ENCODE measurements around the gene ARID1B.

Gene ARID1B

DNA sequence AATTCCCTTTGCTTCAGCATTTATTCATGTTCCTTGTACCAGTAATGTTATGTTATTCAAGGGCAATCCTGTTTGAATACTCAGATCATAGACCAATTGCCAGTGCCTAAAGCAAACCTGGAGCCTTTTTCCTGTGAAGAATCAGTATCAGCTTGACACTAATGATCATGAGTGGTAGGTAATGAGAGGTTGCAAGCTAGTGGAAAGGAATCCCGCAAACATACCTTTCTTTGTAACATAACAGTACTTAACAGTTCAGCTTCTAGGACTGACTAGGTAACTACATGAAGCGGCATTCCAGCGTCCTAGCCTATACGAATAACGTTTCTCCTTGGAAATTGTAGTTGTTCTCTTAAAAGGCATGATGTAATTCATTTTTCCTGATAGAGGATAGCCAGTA is 292.4 kb downstream of the ARID1B start:
- Histone ChIP-seq H3K4me3 (ENCODE audit: insufficient read depth, low read depth, low read length, poor library complexity, severe bottlenecking) (no peak overlapping the region), H3K27ac (ENCODE audit: insufficient read depth, low read length, poor library complexity, severe bottlenecking) (no peak overlapping the region), H3K9me3 (ENCODE audit: control insufficient read depth, low read length) (no peaks in the 10 kb centered on the region), H3K4me1 (ENCODE audit: control insufficient read depth, insufficient read depth, low read length, poor library complexity, severe bottlenecking) (no peaks in the 10 kb centered on the region), H3K36me3 (ENCODE audit: control insufficient read depth, insufficient read depth, low read length) (no peaks in the 10 kb centered on the region), H3K27me3 (replicated peaks; ENCODE audit: control insufficient read depth, insufficient read depth, low read length, poor library complexity, severe bottlenecking) (no peaks in the 10 kb centered on the region)
- no peak for DNase-seq

DNA sequence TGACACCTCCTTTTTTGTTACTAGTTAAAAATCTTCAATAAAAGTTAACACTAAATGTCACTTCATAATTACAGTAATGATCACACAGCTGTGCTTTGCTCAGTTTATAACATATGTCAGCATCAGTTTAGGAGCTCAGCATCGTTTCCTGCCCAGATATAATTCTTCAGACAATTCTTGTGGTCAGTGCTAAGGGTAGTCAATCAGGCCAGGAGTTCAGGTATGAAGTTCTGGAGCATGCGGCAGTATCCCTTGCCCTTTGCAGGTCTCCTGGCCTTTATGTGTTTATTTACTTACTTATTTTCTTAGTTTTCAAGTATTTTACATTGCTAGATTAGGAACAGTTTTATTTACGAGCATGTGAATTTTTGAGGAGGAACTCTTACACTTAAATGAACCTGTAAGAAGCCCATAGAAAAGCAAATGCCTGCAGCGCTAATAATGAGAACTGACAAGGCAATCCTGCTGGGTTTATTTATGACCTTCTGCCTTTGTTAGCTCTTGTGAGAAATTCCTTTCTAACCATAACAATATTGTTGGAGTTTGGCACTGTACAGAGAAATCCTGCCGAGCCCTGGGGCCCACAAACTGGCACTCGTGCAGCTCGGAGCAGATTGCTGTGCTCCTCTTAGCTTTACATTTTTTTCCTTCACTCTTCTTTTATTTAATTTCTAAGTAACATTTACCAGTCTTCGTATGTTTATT is 293.4 kb downstream of the ARID1B start:
- Histone ChIP-seq H3K36me3 (ENCODE audit: control insufficient read depth, insufficient read depth, low read length) (no peaks in the 10 kb centered on the region), H3K27me3 (replicated peaks; ENCODE audit: control insufficient read depth, insufficient read depth, low read length, poor library complexity, severe bottlenecking) (no peaks in the 10 kb centered on the region)

GRCh38 chr6:157072128-157072527 is 294.9 kb downstream of the ARID1B start:
- H3K27me3 ChIP-seq (replicated peaks; ENCODE audit: control insufficient read depth, insufficient read depth, low read length, poor library complexity, severe bottlenecking): no peaks in the 10 kb centered on the region
- no peak for DNase-seq
- no peak overlapping the region for H3K27ac ChIP-seq (ENCODE audit: insufficient read depth, low read length, poor library complexity, severe bottlenecking)
- H3K9me3 ChIP-seq (ENCODE audit: control insufficient read depth, low read length): no peaks in the 10 kb centered on the region
- H3K4me3 ChIP-seq (ENCODE audit: insufficient read depth, low read depth, low read length, poor library complexity, severe bottlenecking): no peak overlapping the region
- H3K36me3 ChIP-seq (ENCODE audit: control insufficient read depth, insufficient read depth, low read length): no peaks in the 10 kb centered on the region
- no peaks in the 10 kb centered on the region for H3K4me1 ChIP-seq (ENCODE audit: control insufficient read depth, insufficient read depth, low read length, poor library complexity, severe bottlenecking)

More for the DNA sequence above, 293.4 kb downstream of the ARID1B start:
- H3K4me1 ChIP-seq (ENCODE audit: control insufficient read depth, insufficient read depth, low read length, poor library complexity, severe bottlenecking): no peaks in the 10 kb centered on the region
- no peak overlapping the region for H3K27ac ChIP-seq (ENCODE audit: insufficient read depth, low read length, poor library complexity, severe bottlenecking)
- no peaks in the 10 kb centered on the region for H3K9me3 ChIP-seq (ENCODE audit: control insufficient read depth, low read length)
- no peak for DNase-seq
- no peak overlapping the region for H3K4me3 ChIP-seq (ENCODE audit: insufficient read depth, low read depth, low read length, poor library complexity, severe bottlenecking)

GRCh38 chr6:157073596-157073995 is 296.4 kb downstream of the ARID1B start:
- Histone ChIP-seq H3K36me3 (ENCODE audit: control insufficient read depth, insufficient read depth, low read length) (no peaks in the 10 kb centered on the region), H3K9me3 (ENCODE audit: control insufficient read depth, low read length) (no peaks in the 10 kb centered on the region), H3K4me1 (ENCODE audit: control insufficient read depth, insufficient read depth, low read length, poor library complexity, severe bottlenecking) (no peaks in the 10 kb centered on the region), H3K27me3 (replicated peaks; ENCODE audit: control insufficient read depth, insufficient read depth, low read length, poor library complexity, severe bottlenecking) (no peaks in the 10 kb centered on the region), H3K4me3 (ENCODE audit: insufficient read depth, low read depth, low read length, poor library complexity, severe bottlenecking) (no peak overlapping the region), H3K27ac (ENCODE audit: insufficient read depth, low read length, poor library complexity, severe bottlenecking) (no peak overlapping the region)
- DNase-seq: no peak

- Histone ChIP-seq H3K27me3 (replicated peaks; ENCODE audit: control insufficient read depth, insufficient read depth, low read length, poor library complexity, severe bottlenecking) (no peaks in the 10 kb centered on the region), H3K9me3 (ENCODE audit: control insufficient read depth, low read length) (no peaks in the 10 kb centered on the region), H3K27ac (ENCODE audit: insufficient read depth, low read length, poor library complexity, severe bottlenecking) (no peak overlapping the region), H3K4me1 (ENCODE audit: control insufficient read depth, insufficient read depth, low read length, poor library complexity, severe bottlenecking) (no peaks in the 10 kb centered on the region), H3K36me3 (ENCODE audit: control insufficient read depth, insufficient read depth, low read length) (no peaks in the 10 kb centered on the region), H3K4me3 (ENCODE audit: insufficient read depth, low read depth, low read length, poor library complexity, severe bottlenecking) (no peak overlapping the region)
- DNase-seq: no peak
These were observed 297.8 kb downstream of the ARID1B start for GRCh38 chr6:157074969-157075368.

DNA sequence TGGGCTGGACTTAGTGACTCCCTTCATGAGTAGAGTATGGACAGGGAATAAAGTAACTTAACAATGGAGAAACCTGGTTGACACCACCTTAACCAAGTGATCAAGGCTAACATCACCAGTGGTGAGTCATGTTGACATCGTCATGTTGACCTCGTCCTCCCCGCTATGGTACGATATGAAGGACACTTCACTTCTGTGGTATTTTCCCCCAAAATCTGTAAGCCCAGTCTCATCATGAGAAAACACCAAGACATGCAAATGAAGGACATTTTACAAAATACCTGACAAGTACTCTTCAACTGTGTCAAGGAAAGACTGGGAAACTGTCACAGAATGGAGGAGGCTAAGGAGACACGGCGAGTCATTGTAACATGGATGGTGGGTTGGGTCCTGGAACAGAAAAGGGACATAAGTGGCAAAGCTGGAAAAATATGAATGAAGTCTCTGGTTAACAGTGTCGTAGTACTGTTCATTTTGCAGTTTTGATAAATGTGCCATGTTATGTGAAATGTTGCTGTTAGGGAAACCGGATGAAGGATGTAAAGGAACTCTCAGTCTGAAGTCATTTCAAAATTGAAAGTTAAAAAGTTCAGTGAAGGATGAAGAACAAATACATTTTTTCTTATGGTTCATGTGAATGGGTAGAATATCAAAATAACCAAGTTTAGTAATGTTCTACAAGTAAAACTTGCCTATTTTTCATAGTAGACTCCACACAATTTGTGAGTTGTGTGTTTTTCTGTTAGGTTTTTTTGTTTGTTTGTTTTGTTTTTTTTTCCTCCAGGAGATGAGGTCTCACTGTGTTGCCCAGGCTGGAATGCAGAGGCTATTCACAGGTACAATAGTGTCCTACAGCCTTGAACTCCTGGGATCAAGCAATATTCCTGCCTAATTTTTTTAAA is 298.6 kb downstream of the ARID1B start:
- H3K4me3 ChIP-seq (ENCODE audit: insufficient read depth, low read depth, low read length, poor library complexity, severe bottlenecking): no peak overlapping the region

GRCh38 chr6:157076451-157076822 is 299.3 kb downstream of the ARID1B start:
- no peak for DNase-seq
- no peaks in the 10 kb centered on the region for H3K27me3 ChIP-seq (replicated peaks; ENCODE audit: control insufficient read depth, insufficient read depth, low read length, poor library complexity, severe bottlenecking)
- H3K36me3 ChIP-seq (ENCODE audit: control insufficient read depth, insufficient read depth, low read length): no peaks in the 10 kb centered on the region
- H3K27ac ChIP-seq (ENCODE audit: insufficient read depth, low read length, poor library complexity, severe bottlenecking): no peak overlapping the region
- H3K9me3 ChIP-seq (ENCODE audit: control insufficient read depth, low read length): no peaks in the 10 kb centered on the region
- H3K4me1 ChIP-seq (ENCODE audit: control insufficient read depth, insufficient read depth, low read length, poor library complexity, severe bottlenecking): no peaks in the 10 kb centered on the region
- H3K4me3 ChIP-seq (ENCODE audit: insufficient read depth, low read depth, low read length, poor library complexity, severe bottlenecking): no peak overlapping the region

More for the DNA sequence above, 298.6 kb downstream of the ARID1B start:
- H3K9me3 ChIP-seq (ENCODE audit: control insufficient read depth, low read length): no peaks in the 10 kb centered on the region
- no peaks in the 10 kb centered on the region for H3K27me3 ChIP-seq (replicated peaks; ENCODE audit: control insufficient read depth, insufficient read depth, low read length, poor library complexity, severe bottlenecking)
- H3K27ac ChIP-seq (ENCODE audit: insufficient read depth, low read length, poor library complexity, severe bottlenecking): no peak overlapping the region
- H3K36me3 ChIP-seq (ENCODE audit: control insufficient read depth, insufficient read depth, low read length): no peaks in the 10 kb centered on the region
- H3K4me1 ChIP-seq (ENCODE audit: control insufficient read depth, insufficient read depth, low read length, poor library complexity, severe bottlenecking): no peaks in the 10 kb centered on the region
- DNase-seq: no peak

GRCh38 chr6:157077251-157077650 is 300.1 kb downstream of the ARID1B start:
- Histone ChIP-seq H3K27me3 (replicated peaks; ENCODE audit: control insufficient read depth, insufficient read depth, low read length, poor library complexity, severe bottlenecking) (no peaks in the 10 kb centered on the region), H3K4me3 (ENCODE audit: insufficient read depth, low read depth, low read length, poor library complexity, severe bottlenecking) (no peak overlapping the region), H3K9me3 (ENCODE audit: control insufficient read depth, low read length) (no peaks in the 10 kb centered on the region), H3K36me3 (ENCODE audit: control insufficient read depth, insufficient read depth, low read length) (no peaks in the 10 kb centered on the region), H3K27ac (ENCODE audit: insufficient read depth, low read length, poor library complexity, severe bottlenecking) (no peak overlapping the region), H3K4me1 (ENCODE audit: control insufficient read depth, insufficient read depth, low read length, poor library complexity, severe bottlenecking) (no peaks in the 10 kb centered on the region)
- DNase-seq: no peak

- DNase-seq: no peak
- no peak overlapping the region for H3K27ac ChIP-seq (ENCODE audit: insufficient read depth, low read length, poor library complexity, severe bottlenecking)
- no peaks in the 10 kb centered on the region for H3K4me1 ChIP-seq (ENCODE audit: control insufficient read depth, insufficient read depth, low read length, poor library complexity, severe bottlenecking)
- H3K36me3 ChIP-seq (ENCODE audit: control insufficient read depth, insufficient read depth, low read length): no peaks in the 10 kb centered on the region
- H3K9me3 ChIP-seq (ENCODE audit: control insufficient read depth, low read length): no peaks in the 10 kb centered on the region
- no peak overlapping the region for H3K4me3 ChIP-seq (ENCODE audit: insufficient read depth, low read depth, low read length, poor library complexity, severe bottlenecking)
- H3K27me3 ChIP-seq (replicated peaks; ENCODE audit: control insufficient read depth, insufficient read depth, low read length, poor library complexity, severe bottlenecking): no peaks in the 10 kb centered on the region
These were observed 301.1 kb downstream of the ARID1B start for GRCh38 chr6:157078326-157078725.

DNA sequence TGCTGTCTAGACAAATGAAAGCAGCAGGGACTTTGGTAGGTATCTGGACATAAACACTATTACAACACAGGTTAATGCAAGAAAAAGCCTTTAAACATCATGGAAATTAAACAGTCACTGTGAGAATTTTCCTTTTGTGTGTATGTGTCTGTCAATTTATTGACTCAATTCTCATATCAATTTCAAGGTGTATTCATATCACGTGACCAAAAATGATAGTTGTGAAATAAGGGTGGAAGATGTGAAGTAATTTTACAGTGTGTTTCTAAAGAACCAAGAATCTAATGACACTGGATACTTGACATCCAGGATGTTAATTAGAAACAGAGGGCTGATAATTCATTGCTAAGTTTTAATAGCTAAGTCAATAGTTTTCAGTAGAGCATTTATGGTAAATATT is 302.1 kb downstream of the ARID1B start:
- H3K9me3 ChIP-seq (ENCODE audit: control insufficient read depth, low read length): no peaks in the 10 kb centered on the region
- H3K36me3 ChIP-seq (ENCODE audit: control insufficient read depth, insufficient read depth, low read length): no peaks in the 10 kb centered on the region
- H3K4me3 ChIP-seq (ENCODE audit: insufficient read depth, low read depth, low read length, poor library complexity, severe bottlenecking): no peak overlapping the region
- no peak overlapping the region for H3K27ac ChIP-seq (ENCODE audit: insufficient read depth, low read length, poor library complexity, severe bottlenecking)
- no peaks in the 10 kb centered on the region for H3K27me3 ChIP-seq (replicated peaks; ENCODE audit: control insufficient read depth, insufficient read depth, low read length, poor library complexity, severe bottlenecking)
- no peaks in the 10 kb centered on the region for H3K4me1 ChIP-seq (ENCODE audit: control insufficient read depth, insufficient read depth, low read length, poor library complexity, severe bottlenecking)
- DNase-seq: no peak
